ENCODE data around the gene SMIM14.
"Not testable (repeated sequence)": the region's sequence is repeated elsewhere in the genome, so short reads cannot be mapped to it uniquely, and the experiment has no call there.

The SMIM14 gene

GRCh38 chr4:39502664-39503035 is 136.0 kb downstream of the SMIM14 start:
- DNase-seq (ENCODE audit: low read depth in 2 of 3, low spot score in 2 of 3), result not testable (repeated sequence)

GRCh38 chr4:39502019-39502663 is 136.5 kb downstream of the SMIM14 start:
- no peak for DNase-seq (ENCODE audit: low read depth in 2 of 3, low spot score in 2 of 3)

GRCh38 chr4:39498727-39499020 is 140.0 kb downstream of the SMIM14 start:
- no peak for DNase-seq (ENCODE audit: low read depth in 2 of 3, low spot score in 2 of 3)

- DNase-seq (ENCODE audit: low read depth in 2 of 3, low spot score in 2 of 3), result no peak
Observed at GRCh38 chr4:39497909-39498726, 140.5 kb downstream of the SMIM14 start.
